Fibroblast of mammary gland (primary cell): ENCODE data around the gene KCTD6.

ENCODE experiments used
- DNase-seq: peaks from one replicate; pipeline ENCODE4 v3.0.0-alpha.2; 2010; ENCODE audit warnings: low read depth
- H3K4me3 ChIP-seq: 2 replicates; pipeline ENCODE4 v1.5.1; 2011; ENCODE audit warnings: low read depth, mild to moderate bottlenecking, low read length, moderate library complexity; ENCODE audit not compliant: control insufficient read depth
- TF ChIP-seq, protein P1 (sequence below): conservative IDR thresholded peaks from 2 replicates; pipeline ENCODE4 v1.5.1; 2011; ENCODE audit warnings: low read depth, low read length, inconsistent platforms; ENCODE audit not compliant: control insufficient read depth, insufficient read depth

Gene KCTD6

DNA sequence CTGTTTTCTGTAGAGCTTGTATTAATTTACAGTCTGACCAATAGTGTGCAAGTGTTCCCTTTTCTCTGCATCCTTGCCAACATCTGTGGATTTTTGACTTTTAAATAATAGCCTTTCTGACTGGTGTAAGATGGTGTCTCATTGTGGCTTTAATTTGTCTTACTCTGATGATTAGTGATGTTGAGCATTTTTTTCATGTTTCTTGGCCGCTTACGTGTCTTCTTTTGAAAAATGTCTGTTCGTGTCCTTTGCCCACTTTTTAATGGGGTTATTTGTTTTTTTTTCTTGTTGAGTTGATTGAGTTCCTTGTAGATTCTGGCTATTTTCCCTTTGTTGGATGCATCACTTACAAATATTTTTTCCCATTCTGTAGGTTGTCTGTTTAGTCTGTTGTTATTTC is 52.6 kb downstream of the KCTD6 start:
- no peak overlapping the region for H3K4me3 ChIP-seq
- TF ChIP-seq, protein P1, sequence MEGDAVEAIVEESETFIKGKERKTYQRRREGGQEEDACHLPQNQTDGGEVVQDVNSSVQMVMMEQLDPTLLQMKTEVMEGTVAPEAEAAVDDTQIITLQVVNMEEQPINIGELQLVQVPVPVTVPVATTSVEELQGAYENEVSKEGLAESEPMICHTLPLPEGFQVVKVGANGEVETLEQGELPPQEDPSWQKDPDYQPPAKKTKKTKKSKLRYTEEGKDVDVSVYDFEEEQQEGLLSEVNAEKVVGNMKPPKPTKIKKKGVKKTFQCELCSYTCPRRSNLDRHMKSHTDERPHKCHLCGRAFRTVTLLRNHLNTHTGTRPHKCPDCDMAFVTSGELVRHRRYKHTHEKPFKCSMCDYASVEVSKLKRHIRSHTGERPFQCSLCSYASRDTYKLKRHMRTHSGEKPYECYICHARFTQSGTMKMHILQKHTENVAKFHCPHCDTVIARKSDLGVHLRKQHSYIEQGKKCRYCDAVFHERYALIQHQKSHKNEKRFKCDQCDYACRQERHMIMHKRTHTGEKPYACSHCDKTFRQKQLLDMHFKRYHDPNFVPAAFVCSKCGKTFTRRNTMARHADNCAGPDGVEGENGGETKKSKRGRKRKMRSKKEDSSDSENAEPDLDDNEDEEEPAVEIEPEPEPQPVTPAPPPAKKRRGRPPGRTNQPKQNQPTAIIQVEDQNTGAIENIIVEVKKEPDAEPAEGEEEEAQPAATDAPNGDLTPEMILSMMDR, result no peak
- DNase-seq, result peak; percentile 53

DNA sequence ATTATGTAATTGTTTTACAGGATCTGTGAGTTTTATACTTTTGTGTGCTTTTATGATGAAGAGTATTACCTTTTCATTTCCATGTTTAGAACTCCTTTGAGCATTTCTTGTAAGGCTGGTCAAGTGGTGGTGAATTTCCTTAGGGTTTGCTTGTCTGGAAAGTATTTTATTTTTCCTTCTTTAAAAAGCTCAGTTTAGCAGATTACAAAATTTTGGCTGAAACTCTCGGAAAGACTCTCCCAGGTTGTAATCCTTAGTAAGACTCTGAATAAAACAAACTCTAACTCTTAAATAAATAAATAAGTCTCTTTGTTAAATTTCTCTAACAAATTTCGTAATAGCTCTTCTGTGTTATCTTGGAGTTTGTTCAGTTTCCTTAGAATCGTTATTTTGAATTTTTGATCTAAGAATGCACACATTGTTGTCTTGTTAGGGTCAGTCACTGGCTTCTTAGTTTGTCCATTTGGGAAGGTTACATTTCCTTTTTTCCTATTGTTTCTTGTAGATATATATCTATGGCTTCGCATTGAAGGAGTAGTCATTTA is 59.8 kb downstream of the KCTD6 start:
- H3K4me3 ChIP-seq, result no peak overlapping the region
- no peak for DNase-seq
- TF ChIP-seq, protein P1, result no peak
